ENCODE measurements around the gene CEP41. TPM values are rescaled to one million over a fixed set of nuclear protein-coding genes. Genes with fewer than 3 reads are reported as not detected.

Gene CEP41
- total and polyA plus RNA-seq, 2 donors (not counting 3 experiments of a cell fraction or from before 2014, with no cell fraction given), result 19.5 to 26.8 TPM

DNA sequence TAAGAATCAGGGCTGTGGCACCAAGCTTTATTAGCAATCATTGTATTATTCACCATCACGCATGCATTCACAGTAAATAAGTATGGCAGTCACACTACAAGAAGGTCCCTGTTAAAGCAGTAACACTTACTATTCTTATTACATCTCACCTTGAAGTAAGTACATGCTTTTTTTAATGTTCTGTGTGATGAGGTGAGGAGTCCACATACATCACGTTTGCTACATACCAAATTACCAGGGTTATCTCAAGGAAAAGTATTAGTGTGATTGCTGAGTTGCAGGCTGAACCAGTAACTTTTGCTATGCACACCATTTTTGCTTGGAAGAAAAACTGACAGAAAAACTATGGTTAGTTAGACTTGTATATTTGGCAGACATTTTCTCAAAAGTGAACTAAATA lies 35.8 kb downstream of the CEP41 start:
- no TSS peak for BruUV-seq (replicated peaks)
- Histone ChIP-seq H3K9ac (replicated peaks; ENCODE audit: extremely low read depth, insufficient read depth, low read length) (no peak overlapping the region), H3K4me2 (ENCODE audit: insufficient read depth, low read length) (no peak overlapping the region), H4K20me1 (replicated peaks; ENCODE audit: control insufficient read depth, extremely low read depth, insufficient read depth, low read length) (no peaks in the 10 kb centered on the region), H3K9me1 (replicated peaks; ENCODE audit: control insufficient read depth, extremely low read depth, insufficient read depth, low read length) (no peaks in the 10 kb centered on the region), H3K4me1 (ENCODE audit: control insufficient read depth, extremely low read depth, insufficient read depth, low read length) (peaks cover under 1% of the 10 kb centered on the region), H3K9me3 (replicated peaks; ENCODE audit: control insufficient read depth, insufficient read depth, low read length) (no peaks in the 10 kb centered on the region), H2AFZ (ENCODE audit: low read depth, low read length) (no peak overlapping the region), H3K4me3 (replicated peaks in 1 of 3; ENCODE audit: insufficient read depth in 1 of 3, low read depth in 1 of 3, low read length in 3 of 3) (no peak overlapping the region), H3K27me3 (ENCODE audit: control insufficient read depth in 2 of 2, insufficient read depth in 2 of 2, low read length in 2 of 2) (no peaks in the 10 kb centered on the region), H3K79me2 (ENCODE audit: control insufficient read depth, insufficient read depth, low read length) (no peaks in the 10 kb centered on the region), H3K27ac (ENCODE audit: insufficient read depth, low read depth, low read length) (no peak overlapping the region), H3K36me3 (ENCODE audit: control insufficient read depth in 2 of 2, extremely low read depth in 1 of 2, insufficient read depth in 2 of 2, low read length in 2 of 2) (peaks cover 2 to 5% of the 10 kb centered on the region in 2 experiments)
- FAIRE-seq (no peak), DNase-seq (ENCODE audit: low read depth, low spot score) (no peak)
- dilution Hi-C loops (cut with MboI; ENCODE audit: extremely low pct_ligation_motif_present, low sequenced_read_pairs), result no loop called here
- POLR2A ChIA-PET, result no interaction called here
- CTCF ChIA-PET, result no interaction called here
- no peak for TF ChIP-seq EZH2 (IDR thresholded peaks at IDR 0.05; ENCODE audit: borderline replicate concordance, low read depth, low read length, severe bottlenecking)
- TF ChIP-seq GATA2 (IDR thresholded peaks at IDR 0.05; ENCODE audit: insufficient read depth, insufficient read length, low read depth, low read length), result no peak
- TF ChIP-seq FOS (IDR thresholded peaks at IDR 0.05; ENCODE audit: borderline replicate concordance, insufficient read depth, low read length), result no peak
- TF ChIP-seq, protein P1, sequence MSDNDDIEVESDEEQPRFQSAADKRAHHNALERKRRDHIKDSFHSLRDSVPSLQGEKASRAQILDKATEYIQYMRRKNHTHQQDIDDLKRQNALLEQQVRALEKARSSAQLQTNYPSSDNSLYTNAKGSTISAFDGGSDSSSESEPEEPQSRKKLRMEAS (IDR thresholded peaks at IDR 0.05; ENCODE audit: insufficient read depth, insufficient read length), result no peak
- TF ChIP-seq JUN (IDR thresholded peaks at IDR 0.05; ENCODE audit: borderline replicate concordance, insufficient read depth, insufficient read length, low read depth), result no peak
- TF ChIP-seq POLR2AphosphoS5 (IDR thresholded peaks at IDR 0.05; ENCODE audit: insufficient read depth, low read depth, low read length), result no peak
- no peak for TF ChIP-seq POLR2A (IDR thresholded peaks at IDR 0.05; ENCODE audit: low read depth, low read length)
- TF ChIP-seq, protein P2, sequence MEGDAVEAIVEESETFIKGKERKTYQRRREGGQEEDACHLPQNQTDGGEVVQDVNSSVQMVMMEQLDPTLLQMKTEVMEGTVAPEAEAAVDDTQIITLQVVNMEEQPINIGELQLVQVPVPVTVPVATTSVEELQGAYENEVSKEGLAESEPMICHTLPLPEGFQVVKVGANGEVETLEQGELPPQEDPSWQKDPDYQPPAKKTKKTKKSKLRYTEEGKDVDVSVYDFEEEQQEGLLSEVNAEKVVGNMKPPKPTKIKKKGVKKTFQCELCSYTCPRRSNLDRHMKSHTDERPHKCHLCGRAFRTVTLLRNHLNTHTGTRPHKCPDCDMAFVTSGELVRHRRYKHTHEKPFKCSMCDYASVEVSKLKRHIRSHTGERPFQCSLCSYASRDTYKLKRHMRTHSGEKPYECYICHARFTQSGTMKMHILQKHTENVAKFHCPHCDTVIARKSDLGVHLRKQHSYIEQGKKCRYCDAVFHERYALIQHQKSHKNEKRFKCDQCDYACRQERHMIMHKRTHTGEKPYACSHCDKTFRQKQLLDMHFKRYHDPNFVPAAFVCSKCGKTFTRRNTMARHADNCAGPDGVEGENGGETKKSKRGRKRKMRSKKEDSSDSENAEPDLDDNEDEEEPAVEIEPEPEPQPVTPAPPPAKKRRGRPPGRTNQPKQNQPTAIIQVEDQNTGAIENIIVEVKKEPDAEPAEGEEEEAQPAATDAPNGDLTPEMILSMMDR (IDR thresholded peaks at IDR 0.05; ENCODE audit: extremely low read depth in 1 of 2, insufficient read depth in 1 of 2, low read depth in 1 of 2, low read length in 2 of 2), result no peak
- no peak for TF ChIP-seq MYC (IDR thresholded peaks at IDR 0.05; ENCODE audit: low read depth, low read length)
- intact Hi-C loops (cut with micrococcal nuclease), result no loop called here

Data from endothelial cell of umbilical vein (primary cell).